ENCODE results near the gene HOMER3. TPM values are rescaled to one million over a fixed set of nuclear protein-coding genes. Genes with fewer than 3 reads are reported as not detected.

Gene HOMER3
- polyA plus RNA-seq, 1 donor from 2014 or later, result 83.6 TPM

GRCh38 chr19:18933297-18933696 lies 7.7 kb downstream of the HOMER3 start (continued):
- TF ChIP-seq EP300 (conservative IDR thresholded peaks at IDR 0.05; ENCODE audit: poor library complexity, severe bottlenecking), result no peak
- TF ChIP-seq EZH2 (IDR thresholded peaks at IDR 0.05; ENCODE audit: borderline replicate concordance, insufficient read depth, low read length, poor library complexity, severe bottlenecking), result no peak

- H4K20me1 ChIP-seq (ENCODE audit: insufficient read depth), result no peaks in the 10 kb centered on the region
Observed at GRCh38 chr19:18932216-18932841, 8.7 kb downstream of the HOMER3 start.

GRCh38 chr19:18931316-18932162 lies 9.5 kb downstream of the HOMER3 start:
- H3K27ac ChIP-seq (ENCODE audit: low read length), result no peak overlapping the region
- H3K9me2 ChIP-seq (ENCODE audit: insufficient read depth, low read length), result no peaks in the 10 kb centered on the region
- no peak overlapping the region for H3K9ac ChIP-seq (ENCODE audit: low read length)
- no peaks in the 10 kb centered on the region for H3K27me3 ChIP-seq (ENCODE audit: insufficient read depth, low read depth, low read length)
- TF ChIP-seq MXI1 (conservative IDR thresholded peaks at IDR 0.05; ENCODE audit: poor library complexity, severe bottlenecking), result no peak
- TF ChIP-seq TAF1 (IDR thresholded peaks at IDR 0.05; ENCODE audit: low read depth), result no peak
- no peak for TF ChIP-seq REST (IDR thresholded peaks at IDR 0.05; ENCODE audit: borderline replicate concordance)
- no peak for TF ChIP-seq EZH2 (IDR thresholded peaks at IDR 0.05; ENCODE audit: borderline replicate concordance, insufficient read depth, low read length, poor library complexity, severe bottlenecking)
- no peak for TF ChIP-seq POLR2AphosphoS5 (IDR thresholded peaks at IDR 0.05)
- TF ChIP-seq SMC3 (conservative IDR thresholded peaks at IDR 0.05; ENCODE audit: poor library complexity), result no peak
- TF ChIP-seq RAD21 (conservative IDR thresholded peaks at IDR 0.05), result no peak
- TF ChIP-seq CTCF (IDR thresholded peaks at IDR 0.05; ENCODE audit: poor library complexity, severe bottlenecking), result no peak
- no peak for TF ChIP-seq EP300 (conservative IDR thresholded peaks at IDR 0.05; ENCODE audit: poor library complexity, severe bottlenecking)
- H3F3A ChIP-seq (ENCODE audit: insufficient read depth, low read length, poor library complexity, severe bottlenecking), result no peaks in the 10 kb centered on the region
- H3K9me3 ChIP-seq (ENCODE audit: low read length), result no peaks in the 10 kb centered on the region
- no peaks in the 10 kb centered on the region for H4K20me1 ChIP-seq (ENCODE audit: insufficient read depth)
- H3K36me3 ChIP-seq (ENCODE audit: insufficient read depth, low read length), result no peaks in the 10 kb centered on the region
- H3K79me2 ChIP-seq (replicated peaks; ENCODE audit: insufficient read depth, low read length), result no peaks in the 10 kb centered on the region
- H2AFZ ChIP-seq (ENCODE audit: low read depth, low read length), result no peak overlapping the region
- H3K4me2 ChIP-seq (ENCODE audit: low read length), result no peak overlapping the region
- no peak overlapping the region for H3K4me3 ChIP-seq (ENCODE audit: low read length)

More at GRCh38 chr19:18932216-18932841, 8.7 kb downstream of the HOMER3 start:
- no peaks in the 10 kb centered on the region for H3K9me2 ChIP-seq (ENCODE audit: insufficient read depth, low read length)
- no peak overlapping the region for H3K27ac ChIP-seq (ENCODE audit: low read length)
- H2AFZ ChIP-seq (ENCODE audit: low read depth, low read length), result no peak overlapping the region
- H3K79me2 ChIP-seq (replicated peaks; ENCODE audit: insufficient read depth, low read length), result no peaks in the 10 kb centered on the region
- TF ChIP-seq RAD21 (conservative IDR thresholded peaks at IDR 0.05) (no peak), MXI1 (conservative IDR thresholded peaks at IDR 0.05; ENCODE audit: poor library complexity, severe bottlenecking) (no peak), POLR2AphosphoS5 (IDR thresholded peaks at IDR 0.05) (no peak), EP300 (conservative IDR thresholded peaks at IDR 0.05; ENCODE audit: poor library complexity, severe bottlenecking) (no peak)
- no peaks in the 10 kb centered on the region for H3K9me3 ChIP-seq (ENCODE audit: low read length)
- no peaks in the 10 kb centered on the region for H3K27me3 ChIP-seq (ENCODE audit: insufficient read depth, low read depth, low read length)
- H3K4me3 ChIP-seq (ENCODE audit: low read length), result no peak overlapping the region
- H3F3A ChIP-seq (ENCODE audit: insufficient read depth, low read length, poor library complexity, severe bottlenecking), result no peaks in the 10 kb centered on the region
- H3K36me3 ChIP-seq (ENCODE audit: insufficient read depth, low read length), result no peaks in the 10 kb centered on the region
- no peak overlapping the region for H3K9ac ChIP-seq (ENCODE audit: low read length)
- no peak overlapping the region for H3K4me2 ChIP-seq (ENCODE audit: low read length)
